Activated CD4-positive, alpha-beta T cell treated with anti-CD3 and anti-CD28 coated beads, Interleukin-2, amount 10 ng/mL, durations not matched to agents 24 days and 14 days (primary cell): ENCODE data around the gene DNAJA4. TPM values are rescaled to one million over a fixed set of nuclear protein-coding genes. Genes with fewer than 3 reads are reported as not detected.
A peak's percentile ranks its signal among the peaks of the same experiment; 100 is the strongest.

Experiments used
- DNase-seq: peaks from one replicate; pipeline ENCODE4 v3.0.0; 2022
- H3K27ac Mint-ChIP-seq: one replicate; pipeline ENCODE4 v1.8.0; 2022; ENCODE audit warnings: mild to moderate bottlenecking, mixed read lengths
- H3K27me3 Mint-ChIP-seq: one replicate; pipeline ENCODE4 v1.8.0; 2022; ENCODE audit warnings: mixed read lengths
- H3K36me3 Mint-ChIP-seq: one replicate; pipeline ENCODE4 v1.8.0; 2022; ENCODE audit warnings: low read depth, mild to moderate bottlenecking, mixed read lengths
- H3K4me1 Mint-ChIP-seq: one replicate; pipeline ENCODE4 v1.8.0; 2021; ENCODE audit warnings: mixed read lengths
- H3K4me3 Mint-ChIP-seq: one replicate; pipeline ENCODE4 v1.8.0; 2022; ENCODE audit warnings: mild to moderate bottlenecking, moderate library complexity, mixed read lengths
- H3K9me3 Mint-ChIP-seq: one replicate; pipeline ENCODE4 v1.8.0; 2021; ENCODE audit warnings: mixed read lengths
- intact Hi-C: fragments of 100-400 bp; cut with micrococcal nuclease; formaldehyde crosslinking; loops from one replicate; pipeline ENCODE4 v1.15.1; 2023
- total RNA-seq: library from RNA; stranded (reverse); gene quantifications from 2 replicates; pipeline ENCODE4 v1.2.3, GENCODE V29; 2022

DNAJA4 gene
- total RNA-seq, 1 donor from 2014 or later: 75.9 TPM

GRCh38 chr15:78251136-78251535 is 13.2 kb upstream of the DNAJA4 start:
- Mint-ChIP-seq H3K27ac (no peak overlapping the region), H3K9me3 (no peaks in the 10 kb centered on the region), H3K4me1 (no peaks in the 10 kb centered on the region), H3K4me3 (no peak overlapping the region), H3K27me3 (peaks cover 5% of the 10 kb centered on the region), H3K36me3 (no peaks in the 10 kb centered on the region)
- no peak for DNase-seq
- intact Hi-C loops: no loop called here

- DNase-seq: no peak
- no peaks in the 10 kb centered on the region for H3K4me1 Mint-ChIP-seq
- H3K27me3 Mint-ChIP-seq: peaks cover 5% of the 10 kb centered on the region
- H3K36me3 Mint-ChIP-seq: no peaks in the 10 kb centered on the region
- H3K27ac Mint-ChIP-seq: no peak overlapping the region
- intact Hi-C loops: no loop called here
- H3K4me3 Mint-ChIP-seq: no peak overlapping the region
- H3K9me3 Mint-ChIP-seq: no peaks in the 10 kb centered on the region
Measured at GRCh38 chr15:78255421-78256043, 8.8 kb upstream of the DNAJA4 start.

- intact Hi-C loops: no loop called here
- no peaks in the 10 kb centered on the region for H3K9me3 Mint-ChIP-seq
- no peaks in the 10 kb centered on the region for H3K4me1 Mint-ChIP-seq
- no peak overlapping the region for H3K27ac Mint-ChIP-seq
- H3K4me3 Mint-ChIP-seq: no peak overlapping the region
- no peak for DNase-seq
- H3K36me3 Mint-ChIP-seq: no peaks in the 10 kb centered on the region
- H3K27me3 Mint-ChIP-seq: peaks cover 5% of the 10 kb centered on the region
Measured at GRCh38 chr15:78256044-78256437, 8.3 kb upstream of the DNAJA4 start.

GRCh38 chr15:78257681-78258080 is 6.7 kb upstream of the DNAJA4 start:
- Mint-ChIP-seq H3K4me3 (no peak overlapping the region), H3K36me3 (no peaks in the 10 kb centered on the region), H3K27ac (no peak overlapping the region), H3K4me1 (no peaks in the 10 kb centered on the region), H3K27me3 (no peaks in the 10 kb centered on the region), H3K9me3 (no peaks in the 10 kb centered on the region)
- intact Hi-C loops: no loop called here
- DNase-seq: no peak

DNA sequence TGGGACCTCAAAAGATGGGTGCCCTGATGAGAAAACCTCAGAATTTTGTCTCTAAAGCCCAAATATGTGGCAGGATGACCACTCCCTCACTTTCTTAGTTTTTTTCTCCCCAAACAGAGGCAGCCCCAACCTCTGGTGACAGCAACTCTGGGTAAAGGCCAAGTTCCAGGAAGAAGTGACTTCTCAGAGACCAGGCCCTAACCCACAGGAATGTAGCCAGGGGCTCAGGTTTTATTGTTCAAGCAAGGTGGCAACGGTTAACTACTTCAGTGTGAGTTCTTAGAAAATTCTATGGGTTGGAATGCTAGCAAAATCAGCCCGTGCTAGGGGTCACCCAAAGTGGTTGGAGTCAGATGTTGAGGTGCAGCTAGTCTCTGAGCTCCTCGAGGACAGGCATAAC is 5.1 kb upstream of the DNAJA4 start:
- no peaks in the 10 kb centered on the region for H3K9me3 Mint-ChIP-seq
- intact Hi-C loops: no loop called here
- no peaks in the 10 kb centered on the region for H3K27me3 Mint-ChIP-seq
- H3K4me1 Mint-ChIP-seq: no peaks in the 10 kb centered on the region
- no peak for DNase-seq
- H3K4me3 Mint-ChIP-seq: no peak overlapping the region
- no peak overlapping the region for H3K27ac Mint-ChIP-seq
- no peaks in the 10 kb centered on the region for H3K36me3 Mint-ChIP-seq

DNA sequence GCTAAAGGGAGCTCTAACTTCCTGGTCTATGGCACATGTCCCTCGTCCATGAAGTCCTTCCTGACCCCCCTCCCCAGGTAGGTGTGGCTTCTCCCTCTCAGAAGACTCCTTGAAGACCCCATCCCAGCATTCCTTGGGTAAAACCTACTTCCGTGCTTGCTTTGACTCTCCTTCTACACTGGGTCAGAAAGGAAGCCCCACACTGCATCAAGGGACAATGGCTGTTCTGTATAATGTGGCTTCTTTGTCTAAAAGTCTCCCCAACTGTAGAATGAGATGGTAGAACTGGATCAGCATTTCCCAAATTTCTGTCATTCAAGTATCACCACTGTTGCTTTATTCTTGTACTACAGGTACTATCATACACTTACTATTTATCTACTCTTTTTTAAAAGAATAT is 3.9 kb upstream of the DNAJA4 start:
- Mint-ChIP-seq H3K27me3 (no peaks in the 10 kb centered on the region), H3K27ac (no peak overlapping the region), H3K36me3 (peaks cover 2% of the 10 kb centered on the region), H3K4me1 (peaks cover 4% of the 10 kb centered on the region), H3K4me3 (no peak overlapping the region), H3K9me3 (no peaks in the 10 kb centered on the region)
- intact Hi-C loops: no loop called here
- DNase-seq: no peak

- Mint-ChIP-seq H3K27ac (no peak overlapping the region), H3K4me1 (peaks cover 9% of the 10 kb centered on the region), H3K9me3 (no peaks in the 10 kb centered on the region), H3K36me3 (peaks cover 6% of the 10 kb centered on the region), H3K27me3 (no peaks in the 10 kb centered on the region), H3K4me3 (no peak overlapping the region)
- no peak for DNase-seq
- intact Hi-C loops: no loop called here
Measured at GRCh38 chr15:78261062-78261461, 3.3 kb upstream of the DNAJA4 start.

DNA sequence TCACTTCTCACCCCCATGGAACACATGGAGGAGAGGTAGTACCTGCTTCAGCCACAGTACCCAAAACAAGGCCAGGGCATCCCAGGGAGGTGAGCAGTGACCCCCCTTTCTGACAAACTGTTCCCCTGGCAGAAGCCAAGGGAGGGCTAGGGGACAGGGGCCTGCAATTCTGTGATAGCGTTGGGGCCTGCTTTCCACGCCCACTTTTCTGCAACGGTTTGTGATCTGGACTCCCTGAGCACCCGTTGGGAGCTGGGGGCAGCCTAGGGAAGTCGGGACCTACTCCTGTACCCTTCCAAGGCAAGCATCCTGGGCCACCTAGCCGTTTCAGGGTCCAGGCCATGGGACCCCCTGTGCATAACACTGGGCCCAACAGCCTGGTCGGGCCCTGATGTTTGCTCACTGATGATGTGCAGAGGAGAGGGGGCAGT is 996 bp upstream of the DNAJA4 start:
- H3K36me3 Mint-ChIP-seq: peaks cover 10% of the 10 kb centered on the region
- no peak for DNase-seq
- intact Hi-C loops: no loop called here
- peak overlapping the region; percentile 79 for H3K27ac Mint-ChIP-seq
- peak overlapping the region; percentile 67 for H3K4me3 Mint-ChIP-seq
- no peaks in the 10 kb centered on the region for H3K27me3 Mint-ChIP-seq
- peaks cover 19% of the 10 kb centered on the region for H3K4me1 Mint-ChIP-seq
- H3K9me3 Mint-ChIP-seq: no peaks in the 10 kb centered on the region

DNA sequence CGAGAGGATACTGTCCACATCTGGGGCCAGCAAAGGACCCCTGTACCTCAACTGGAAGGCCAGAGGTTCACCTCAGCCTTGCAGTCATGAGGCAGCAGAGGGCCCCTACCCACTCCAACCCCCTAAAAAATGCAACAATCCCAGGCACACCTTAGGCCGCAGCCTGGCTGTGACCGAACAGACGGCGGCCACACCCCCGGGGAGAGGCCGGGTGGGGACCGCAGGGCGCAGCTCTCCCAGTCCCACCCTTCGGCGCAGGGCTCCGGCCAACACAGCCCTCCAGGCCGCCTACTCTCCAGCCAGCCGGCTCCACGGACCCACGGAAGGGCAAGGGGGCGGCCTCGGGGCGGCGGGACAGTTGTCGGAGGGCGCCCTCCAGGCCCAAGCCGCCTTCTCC is 457 bp upstream of the DNAJA4 start:
- H3K36me3 Mint-ChIP-seq: peaks cover 10% of the 10 kb centered on the region
- H3K4me3 Mint-ChIP-seq: peak overlapping the region; percentile 67
- intact Hi-C loops: loop anchor here (2.0 kb wide), 1 partner anchor 35 kb away; the partner anchor contains the start of gene SKIC8
- H3K27ac Mint-ChIP-seq: peak overlapping the region; percentile 79
- no peaks in the 10 kb centered on the region for H3K9me3 Mint-ChIP-seq
- DNase-seq: peak; percentile 64
- peaks cover 19% of the 10 kb centered on the region for H3K4me1 Mint-ChIP-seq
- H3K27me3 Mint-ChIP-seq: no peaks in the 10 kb centered on the region

GRCh38 chr15:78265137-78265460 is 737 bp downstream of the DNAJA4 start:
- Mint-ChIP-seq H3K27ac (peak overlapping the region; percentile 89), H3K4me1 (peaks cover 21% of the 10 kb centered on the region), H3K9me3 (no peaks in the 10 kb centered on the region), H3K4me3 (peak overlapping the region; percentile 90), H3K36me3 (peaks cover 12% of the 10 kb centered on the region), H3K27me3 (no peaks in the 10 kb centered on the region)
- intact Hi-C loops: loop anchor here (2.0 kb wide), 1 partner anchor 34 kb away; the partner anchor contains the start of gene SKIC8
- DNase-seq: no peak

- peak; percentile 63 for DNase-seq
- Mint-ChIP-seq H3K4me1 (peaks cover 26% of the 10 kb centered on the region), H3K9me3 (no peaks in the 10 kb centered on the region), H3K27me3 (no peaks in the 10 kb centered on the region), H3K4me3 (peak overlapping the region; percentile 90), H3K36me3 (peaks cover 17% of the 10 kb centered on the region), H3K27ac (peak overlapping the region; percentile 89)
- intact Hi-C loops: loop anchor here (2.0 kb wide), 1 partner anchor 33 kb away; the partner anchor contains the start of gene SKIC8
Measured at GRCh38 chr15:78265752-78266224, 1.4 kb downstream of the DNAJA4 start.

DNA sequence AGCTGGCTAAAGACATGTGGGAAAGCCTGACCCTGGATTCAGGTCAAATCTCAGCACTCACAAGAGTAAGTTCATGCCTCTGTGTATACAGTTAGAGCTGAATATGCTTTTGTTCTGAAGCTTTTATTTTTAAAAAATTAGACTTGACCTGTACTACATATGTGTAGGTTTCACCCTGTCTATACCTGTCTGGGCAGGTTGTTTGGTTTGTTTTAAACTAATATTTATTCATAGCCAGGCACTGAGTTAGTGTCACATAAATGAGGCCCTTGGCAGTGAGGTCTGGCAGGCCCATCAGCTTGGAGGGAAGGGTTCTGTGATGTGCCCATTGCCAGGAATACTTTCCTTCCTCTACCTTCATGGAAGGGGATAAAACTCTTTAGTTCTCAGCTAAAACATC is 1.9 kb downstream of the DNAJA4 start:
- no peak for DNase-seq
- no peaks in the 10 kb centered on the region for H3K27me3 Mint-ChIP-seq
- H3K9me3 Mint-ChIP-seq: no peaks in the 10 kb centered on the region
- intact Hi-C loops: no loop called here
- no peak overlapping the region for H3K27ac Mint-ChIP-seq
- H3K4me1 Mint-ChIP-seq: peaks cover 26% of the 10 kb centered on the region
- H3K36me3 Mint-ChIP-seq: peaks cover 17% of the 10 kb centered on the region
- peak overlapping the region; percentile 90 for H3K4me3 Mint-ChIP-seq

- peak overlapping the region; percentile 9 for H3K4me3 Mint-ChIP-seq
- peaks cover 26% of the 10 kb centered on the region for H3K4me1 Mint-ChIP-seq
- H3K27ac Mint-ChIP-seq: no peak overlapping the region
- no peak for DNase-seq
- H3K27me3 Mint-ChIP-seq: no peaks in the 10 kb centered on the region
- intact Hi-C loops: no loop called here
- H3K9me3 Mint-ChIP-seq: no peaks in the 10 kb centered on the region
- H3K36me3 Mint-ChIP-seq: peaks cover 17% of the 10 kb centered on the region
Measured at GRCh38 chr15:78266806-78267205, 2.4 kb downstream of the DNAJA4 start.

GRCh38 chr15:78272316-78272715 is 8.0 kb downstream of the DNAJA4 start:
- no peaks in the 10 kb centered on the region for H3K27me3 Mint-ChIP-seq
- no peaks in the 10 kb centered on the region for H3K9me3 Mint-ChIP-seq
- peaks cover 34% of the 10 kb centered on the region for H3K36me3 Mint-ChIP-seq
- no peak overlapping the region for H3K27ac Mint-ChIP-seq
- no peak for DNase-seq
- intact Hi-C loops: no loop called here
- H3K4me3 Mint-ChIP-seq: no peak overlapping the region
- H3K4me1 Mint-ChIP-seq: peaks cover 9% of the 10 kb centered on the region

GRCh38 chr15:78272776-78273175 is 8.4 kb downstream of the DNAJA4 start:
- Mint-ChIP-seq H3K27ac (no peak overlapping the region), H3K36me3 (peaks cover 31% of the 10 kb centered on the region), H3K4me1 (peaks cover 7% of the 10 kb centered on the region), H3K4me3 (no peak overlapping the region), H3K9me3 (no peaks in the 10 kb centered on the region), H3K27me3 (no peaks in the 10 kb centered on the region)
- DNase-seq: no peak
- intact Hi-C loops: no loop called here
